Heart right ventricle (tissue), 16 donors: ENCODE data around the gene CD8B2. TPM values are rescaled to one million over a fixed set of nuclear protein-coding genes. Genes with fewer than 3 reads are reported as not detected.
A peak's percentile ranks its signal among the peaks of the same experiment; 100 is the strongest.
"Not testable (repeated sequence)": the region's sequence is repeated elsewhere in the genome, so short reads cannot be mapped to it uniquely, and the experiment has no call there.

ENCODE experiments used
- ATAC-seq, 8 donors: fragments of 200-7000 bp; cut with Tn5 transposase; one replicate each; pipeline ENCODE4 v1.9.1; 2020; ENCODE audit warnings: mild to moderate bottlenecking in 8 of 8, moderate library complexity in 8 of 8, moderate number of reproducible peaks in 1 of 8
- DNase-seq, 2 donors: peaks; one replicate each; pipeline ENCODE4 v3.0.0-alpha.2; 2020
- H3K27ac ChIP-seq, 10 donors: fragments of 200-600 bp; sonication (generic) in 2 of 10; one replicate each; pipeline versions ENCODE4 v1.5.0 to v1.8.0; 2020 to 2022; ENCODE audit warnings: mild to moderate bottlenecking in 3 of 10
- H3K27me3 ChIP-seq, 7 donors: fragments of 200-600 bp; one replicate each; pipeline ENCODE4 v1.8.0; 2021 to 2022; ENCODE audit warnings: mild to moderate bottlenecking in 2 of 7
- H3K36me3 ChIP-seq, 9 donors: fragments of 200-600 bp; sonication (generic) in 1 of 9; one replicate each; pipeline versions ENCODE4 v1.5.0 to v1.8.0; 2020 to 2022; ENCODE audit warnings: mild to moderate bottlenecking in 2 of 9
- H3K4me1 ChIP-seq, 9 donors: fragments of 200-600 bp; sonication (generic) in 1 of 9; one replicate each; pipeline versions ENCODE4 v1.5.0 to v1.8.0; 2020 to 2022; ENCODE audit warnings: mild to moderate bottlenecking in 4 of 9
- H3K4me3 ChIP-seq, 10 donors: fragments of 200-600 bp; sonication (generic) in 2 of 10; one replicate each; pipeline versions ENCODE4 v1.5.0 to v1.8.0; 2020 to 2022; ENCODE audit warnings: mild to moderate bottlenecking in 7 of 10, moderate library complexity in 2 of 10
- H3K9me3 ChIP-seq, 11 donors: fragments of 200-600 bp in 10 of 11; sonication (generic) in 2 of 11; one replicate each; pipeline versions ENCODE4 v1.5.0 to v1.8.0; 2013 to 2022; ENCODE audit warnings: mild to moderate bottlenecking in 2 of 11, control low read depth in 1 of 11, moderate library complexity in 1 of 11
- WGBS, 2 donors: extraction: QIAGEN DNeasy Blood & Tissue Kit; methylation state at CpG; one replicate each; pipeline ENCODE4 v1.1.7; 2013; ENCODE audit warnings: inconsistent platforms in 1 of 2; 5-methylcytosine and 5-hydroxymethylcytosine counted together
- intact Hi-C, 10 donors: fragments of 100-400 bp; cut with DNase I; formaldehyde crosslinking; loops; one replicate each; pipeline versions ENCODE4 v1.11.1 to v1.14.2; 2022
- polyA plus RNA-seq, 2 donors: library from polyadenylated mRNA; stranded (reverse); fragments of 200-250 nt; gene quantifications; one replicate each; pipeline ENCODE4 v1.2.3, GENCODE V29; 2013
- total RNA-seq, 10 donors: library from RNA; stranded (reverse); fragmentation: NEBNext Ultra II Directional in 3 of 10; extraction: Animal tissue kit (Norgen Biotek cat#: 25700) in 3 of 10; gene quantifications; one replicate each; pipeline versions ENCODE4 v1.2.1 to v1.2.4, GENCODE V29; 2021 to 2023
- TF ChIP-seq, protein P1 (sequence below), 9 donors: fragments of 200-600 bp; sonication (generic) in 2 of 9; IDR thresholded peaks; one replicate each; pipeline versions ENCODE4 v1.5.0 to v1.8.0; 2021 to 2022; ENCODE audit warnings: antibody characterized with exemption in 9 of 9, mild to moderate bottlenecking in 5 of 9, moderate library complexity in 1 of 9
- donor health status: Arrhythmogenic right ventricular cardiomyopathy.
- donor health status: ischemic (EF 13 %, LVEDD 7.1; RV severe dilation, severe dysfunction).
- donor health status: healthy with polysubstance abuse.
- donor health status: DM: no; HTN: yes; CAD: no.
- donor health status: DM: no; HTN: no; CAD: no.
- donor health status: ischemic (EF 25% LVEDD 6.9; RV normal size, moderate dysfunction).
- donor health status: ischemic (EF 25% LVEDD 5.7; RV mildly dilated, moderate dysfunction).
- donor health status: healthy.
- donor health status: DM: yes; HTN: yes; CAD: no.
- donor health status: Ischemic cardiomyopathy.
- donor health status: ischemic (EF 35%, LVEDD 5.7; RV mildly dilated, moderate dysfunction).
- donor health status: nonischemic (EF 11% LVEDD 7.7; RV severe dilation, severe dysfunction).
- donor health status: DM: yes; HTN: yes; CAD: no.
- donor health status: PGD.
- donor health status: ischemic (EF 29% LVEDD 5.4; RV normal size, mild dysfunction).
- donor health status: nonischemic (EF 23%, LVEDD 6.1; RV moderate dilation, normal function).

CD8B2 gene
- total and polyA plus RNA-seq, 12 donors = 0.12 TPM; not detected in 11

DNA sequence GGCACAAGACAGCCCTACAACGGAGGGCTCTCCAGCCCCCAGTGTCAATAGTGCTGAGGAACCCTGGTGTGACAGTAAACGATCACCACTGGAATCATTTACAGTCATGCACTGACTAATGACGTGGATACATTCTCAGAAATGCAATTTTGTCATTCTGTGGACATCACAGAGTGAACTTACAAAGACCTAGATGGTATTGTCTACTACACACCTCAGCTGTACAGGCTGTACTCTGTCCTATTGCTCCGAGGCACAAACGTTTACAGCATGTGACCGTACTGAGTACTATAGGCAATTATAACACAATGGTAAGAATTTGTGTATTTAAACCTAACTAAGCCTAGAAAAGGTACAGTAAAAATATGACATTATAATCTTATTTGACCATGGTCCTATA is 67.2 kb downstream of the CD8B2 start:
- no peaks in the 10 kb centered on the region for H3K36me3 ChIP-seq
- 85 to 87% methylated on average over 6 of the region's 6 CpGs for WGBS, 2 donors
- H3K4me3 ChIP-seq = no peak overlapping the region
- H3K9me3 ChIP-seq = peaks cover 0 to 3% (median 0%) of the 10 kb centered on the region in 11 donors
- peaks cover 0 to 6% (median 0%) of the 10 kb centered on the region in 7 donors for H3K27me3 ChIP-seq
- no peaks in the 10 kb centered on the region for H3K4me1 ChIP-seq
- intact Hi-C loops = no loop called here
- TF ChIP-seq, protein P1, sequence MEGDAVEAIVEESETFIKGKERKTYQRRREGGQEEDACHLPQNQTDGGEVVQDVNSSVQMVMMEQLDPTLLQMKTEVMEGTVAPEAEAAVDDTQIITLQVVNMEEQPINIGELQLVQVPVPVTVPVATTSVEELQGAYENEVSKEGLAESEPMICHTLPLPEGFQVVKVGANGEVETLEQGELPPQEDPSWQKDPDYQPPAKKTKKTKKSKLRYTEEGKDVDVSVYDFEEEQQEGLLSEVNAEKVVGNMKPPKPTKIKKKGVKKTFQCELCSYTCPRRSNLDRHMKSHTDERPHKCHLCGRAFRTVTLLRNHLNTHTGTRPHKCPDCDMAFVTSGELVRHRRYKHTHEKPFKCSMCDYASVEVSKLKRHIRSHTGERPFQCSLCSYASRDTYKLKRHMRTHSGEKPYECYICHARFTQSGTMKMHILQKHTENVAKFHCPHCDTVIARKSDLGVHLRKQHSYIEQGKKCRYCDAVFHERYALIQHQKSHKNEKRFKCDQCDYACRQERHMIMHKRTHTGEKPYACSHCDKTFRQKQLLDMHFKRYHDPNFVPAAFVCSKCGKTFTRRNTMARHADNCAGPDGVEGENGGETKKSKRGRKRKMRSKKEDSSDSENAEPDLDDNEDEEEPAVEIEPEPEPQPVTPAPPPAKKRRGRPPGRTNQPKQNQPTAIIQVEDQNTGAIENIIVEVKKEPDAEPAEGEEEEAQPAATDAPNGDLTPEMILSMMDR (IDR thresholded peaks at IDR 0.05) = no peak
- no peak overlapping the region for H3K27ac ChIP-seq
- no peak for DNase-seq
- no peak for ATAC-seq

DNA sequence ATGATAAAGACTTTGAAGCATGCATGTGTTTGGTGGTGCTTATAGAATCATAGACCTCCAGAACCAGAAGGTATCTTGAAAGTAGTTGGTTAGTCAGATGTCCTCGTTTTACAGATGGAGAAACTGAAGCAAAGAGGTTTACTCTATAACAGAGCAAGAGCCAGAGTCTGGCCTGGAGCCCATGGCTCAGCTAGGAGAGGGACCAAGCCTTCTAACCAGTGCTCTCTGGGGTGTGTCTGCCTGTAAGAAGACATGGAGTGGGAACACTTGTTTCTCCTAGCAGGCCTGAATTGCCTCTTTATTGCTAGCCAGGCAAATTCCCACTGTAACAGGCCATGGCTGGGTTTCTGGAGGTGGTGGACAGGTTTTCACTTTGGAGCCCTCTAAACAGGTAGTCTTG is 67.9 kb downstream of the CD8B2 start:
- H3K4me3 ChIP-seq = no peak overlapping the region
- TF ChIP-seq, protein P1 (IDR thresholded peaks at IDR 0.05) = no peak
- peaks cover 0 to 6% (median 0%) of the 10 kb centered on the region in 7 donors for H3K27me3 ChIP-seq
- no peak overlapping the region for H3K27ac ChIP-seq
- peaks cover 0 to 3% (median 0%) of the 10 kb centered on the region in 11 donors for H3K9me3 ChIP-seq
- intact Hi-C loops = no loop called here
- no peak for ATAC-seq
- no peak for DNase-seq
- 0% methylated on average over 1 of the region's 1 CpG for WGBS, 2 donors
- no peaks in the 10 kb centered on the region for H3K4me1 ChIP-seq
- H3K36me3 ChIP-seq = no peaks in the 10 kb centered on the region

DNA sequence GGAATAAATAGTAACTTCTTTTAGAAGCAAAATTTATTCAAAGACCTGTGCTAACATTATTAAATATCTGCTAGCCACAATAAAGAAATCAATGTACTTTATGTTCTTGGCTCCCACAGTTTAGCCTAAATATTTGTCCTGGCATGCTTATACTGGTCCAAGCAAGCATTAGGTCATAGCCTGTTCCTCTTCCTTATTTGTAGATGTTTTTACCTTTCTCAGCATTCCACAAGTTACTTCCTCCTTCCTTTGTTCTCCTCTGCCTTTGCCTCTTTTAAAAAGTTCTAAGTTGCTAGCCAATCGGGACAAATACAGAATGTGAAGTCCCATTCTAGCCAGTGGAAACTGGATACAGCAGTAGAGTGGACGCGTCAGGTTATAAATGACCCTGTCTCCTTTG is 72.6 kb downstream of the CD8B2 start:
- H3K9me3 ChIP-seq, H3K4me3 ChIP-seq, ATAC-seq, intact Hi-C loops, H3K27ac ChIP-seq, H3K27me3 ChIP-seq, H3K36me3 ChIP-seq, DNase-seq: not testable (repeated sequence)
- 89 to 95% methylated on average over 3 of the region's 3 CpGs for WGBS, 2 donors
- H3K4me1 ChIP-seq = peaks cover 0 to 20% (median 8%) of the 10 kb centered on the region in 9 donors

DNA sequence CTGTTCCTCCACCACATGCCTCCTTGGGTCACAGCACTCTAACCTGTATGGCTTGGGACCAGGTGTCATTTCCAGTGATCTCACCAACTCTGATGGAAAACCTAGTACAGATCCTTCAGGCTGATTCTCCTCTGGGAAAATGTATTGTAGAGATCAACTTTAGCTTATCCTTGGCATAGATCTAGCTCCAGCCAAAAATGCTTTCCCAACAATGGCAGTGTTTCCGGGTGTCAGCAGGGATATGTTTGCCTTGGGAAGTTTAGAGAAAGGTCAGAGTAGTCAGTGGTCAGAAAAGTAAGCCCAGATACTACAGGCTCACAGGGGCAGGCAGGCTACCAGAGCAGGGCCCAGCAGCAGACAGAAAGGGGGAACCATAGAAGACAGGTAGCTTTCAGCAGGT is 73.6 kb downstream of the CD8B2 start:
- no peak for DNase-seq
- TF ChIP-seq, protein P1 (IDR thresholded peaks at IDR 0.05) = no peak
- H3K4me1 ChIP-seq = peaks cover 0 to 23% (median 8%) of the 10 kb centered on the region in 9 donors
- no peaks in the 10 kb centered on the region for H3K36me3 ChIP-seq
- intact Hi-C loops = no loop called here
- H3K4me3 ChIP-seq = no peak overlapping the region
- H3K27ac ChIP-seq = no peak overlapping the region
- ATAC-seq = peak in 1 of 8 donors; percentile 23
- WGBS, 2 donors = 76 to 82% methylated on average over 1 of the region's 1 CpG
- H3K27me3 ChIP-seq = no peaks in the 10 kb centered on the region
- H3K9me3 ChIP-seq = peaks cover 0 to 3% (median 0%) of the 10 kb centered on the region in 11 donors

DNA sequence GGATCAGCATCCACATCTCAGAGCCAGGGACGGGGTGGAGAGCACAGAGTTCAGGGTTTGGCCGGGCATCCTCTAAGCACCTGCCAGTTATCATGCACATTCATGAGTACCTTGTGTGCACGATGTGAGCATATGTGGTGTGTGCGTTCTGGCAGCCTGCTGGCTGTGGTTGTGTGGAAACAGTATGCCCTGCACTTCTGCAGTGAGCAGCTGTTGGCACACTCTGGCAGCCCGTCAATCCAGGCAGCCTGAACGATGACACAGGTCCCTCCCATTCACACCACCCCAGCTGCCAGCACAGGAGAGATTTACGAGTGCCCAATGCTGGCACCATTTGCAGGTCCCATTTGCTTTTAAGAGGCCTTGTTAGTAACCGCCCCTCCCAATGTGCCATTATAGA is 74.2 kb downstream of the CD8B2 start:
- H3K36me3 ChIP-seq = no peaks in the 10 kb centered on the region
- H3K4me1 ChIP-seq = peaks cover 0 to 29% (median 8%) of the 10 kb centered on the region in 9 donors
- no peaks in the 10 kb centered on the region for H3K27me3 ChIP-seq
- intact Hi-C loops = no loop called here
- H3K4me3 ChIP-seq = no peak overlapping the region
- TF ChIP-seq, protein P1 (IDR thresholded peaks at IDR 0.05) = no peak
- WGBS, 2 donors = 55 to 59% methylated on average over 8 of the region's 8 CpGs
- ATAC-seq (peak; percentile 19 to 91 (median 74)), DNase-seq (peak; percentile 39 to 67)
- H3K9me3 ChIP-seq = peaks cover 0 to 3% (median 0%) of the 10 kb centered on the region in 11 donors
- peak overlapping the region in 2 of 10 donors; percentile 22 to 39 for H3K27ac ChIP-seq
